ENCODE data around the gene FGR. TPM values are rescaled to one million over a fixed set of nuclear protein-coding genes. Genes with fewer than 3 reads are reported as not detected.
A peak's percentile ranks its signal among the peaks of the same experiment; 100 is the strongest.

Gene FGR
- total RNA-seq, 4 donors from 2014 or later = 3.0 to 9.2 (median 5.9) TPM

- Histone ChIP-seq H3K4me3 (no peak overlapping the region), H3K9me3 (no peaks in the 10 kb centered on the region), H3K36me3 (peaks cover 3% of the 10 kb centered on the region), H3K27ac (peak overlapping the region; percentile 33), H3K4me1 (peaks cover 99% of the 10 kb centered on the region), H3K27me3 (no peaks in the 10 kb centered on the region)
- DNase-seq (ENCODE audit: low spot score in 2 of 2) = no peak
- WGBS = 30% methylated on average over 9 of the region's 9 CpGs
- TF ChIP-seq POLR2A (IDR thresholded peaks at IDR 0.05) (no peak), POLR2AphosphoS5 (IDR thresholded peaks at IDR 0.05) (no peak), CTCF (IDR thresholded peaks at IDR 0.05) (no peak), EP300 (IDR thresholded peaks at IDR 0.05) (no peak)
Observed at GRCh38 chr1:27596261-27596660, 38.7 kb downstream of the FGR start.

- Histone ChIP-seq H3K27me3 (no peaks in the 10 kb centered on the region), H3K9me3 (no peaks in the 10 kb centered on the region), H3K4me1 (peaks cover 99% of the 10 kb centered on the region), H3K36me3 (peaks cover 3% of the 10 kb centered on the region), H3K4me3 (no peak overlapping the region), H3K27ac (peak overlapping the region; percentile 33)
- DNase-seq (ENCODE audit: low spot score in 2 of 2) = no peak
- TF ChIP-seq CTCF (IDR thresholded peaks at IDR 0.05) = no peak
- TF ChIP-seq EP300 (IDR thresholded peaks at IDR 0.05) = no peak
- no peak for TF ChIP-seq POLR2AphosphoS5 (IDR thresholded peaks at IDR 0.05)
- no peak for TF ChIP-seq POLR2A (IDR thresholded peaks at IDR 0.05)
- WGBS = 57% methylated on average over 5 of the region's 5 CpGs
Observed at GRCh38 chr1:27595597-27595996, 39.4 kb downstream of the FGR start.

GRCh38 chr1:27594564-27595510 is 40.1 kb downstream of the FGR start:
- Histone ChIP-seq H3K36me3 (peaks cover 3% of the 10 kb centered on the region), H3K4me3 (no peak overlapping the region), H3K27ac (peak overlapping the region; percentile 47), H3K4me1 (peaks cover 99% of the 10 kb centered on the region), H3K27me3 (no peaks in the 10 kb centered on the region), H3K9me3 (no peaks in the 10 kb centered on the region)
- no peak for DNase-seq (ENCODE audit: low spot score in 2 of 2)
- WGBS = 46% methylated on average over 17 of the region's 17 CpGs
- TF ChIP-seq CTCF (IDR thresholded peaks at IDR 0.05) (no peak), EP300 (IDR thresholded peaks at IDR 0.05) (no peak), POLR2A (IDR thresholded peaks at IDR 0.05) (no peak), POLR2AphosphoS5 (IDR thresholded peaks at IDR 0.05) (no peak)

GRCh38 chr1:27593678-27594563 is 41.1 kb downstream of the FGR start:
- Histone ChIP-seq H3K27me3 (no peaks in the 10 kb centered on the region), H3K4me1 (peaks cover 99% of the 10 kb centered on the region), H3K9me3 (no peaks in the 10 kb centered on the region), H3K27ac (peak overlapping the region; percentile 47), H3K4me3 (no peak overlapping the region), H3K36me3 (peaks cover 3% of the 10 kb centered on the region)
- DNase-seq (ENCODE audit: low spot score in 2 of 2) = no peak
- 54% methylated on average over 7 of the region's 8 CpGs for WGBS
- TF ChIP-seq POLR2AphosphoS5 (IDR thresholded peaks at IDR 0.05) (no peak), POLR2A (IDR thresholded peaks at IDR 0.05) (no peak), EP300 (IDR thresholded peaks at IDR 0.05) (no peak), CTCF (IDR thresholded peaks at IDR 0.05) (no peak)
